ENCODE results near the gene PARD3. TPM values are rescaled to one million over a fixed set of nuclear protein-coding genes. Genes with fewer than 3 reads are reported as not detected.

Gene PARD3
- total RNA-seq, 1 donor from 2014 or later, result 88.7 TPM

DNA sequence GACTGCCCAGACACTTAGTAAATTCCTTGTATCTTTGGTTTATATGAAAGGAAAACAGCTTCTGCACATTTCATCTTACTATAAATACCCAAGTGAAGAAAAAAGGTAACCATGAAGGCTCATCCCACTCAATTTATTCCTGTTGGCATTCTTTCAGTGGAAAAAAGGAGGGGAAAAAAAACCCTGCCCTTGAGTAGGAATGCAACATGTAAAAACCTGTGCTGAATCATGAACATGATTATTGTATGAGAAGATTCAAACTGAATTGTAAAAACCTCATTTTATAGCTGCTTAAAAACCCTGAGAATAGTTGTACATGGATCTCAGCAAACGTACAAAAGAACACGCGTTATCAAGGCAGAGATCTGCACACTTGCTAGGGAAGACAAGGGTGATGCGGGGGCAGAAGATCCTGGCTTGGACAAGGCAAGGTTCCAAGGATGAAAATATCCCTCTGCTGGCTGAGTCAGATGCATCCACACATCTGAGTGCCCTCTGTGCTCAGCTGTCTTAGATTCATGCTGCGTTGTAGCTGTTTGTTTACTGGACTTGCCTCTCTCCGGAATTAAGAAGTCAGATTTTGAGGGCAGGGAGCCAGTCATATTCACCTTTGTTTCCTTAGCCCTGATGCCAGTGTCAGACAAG lies 658.2 kb downstream of the PARD3 start:
- Histone ChIP-seq H3K9me3 (ENCODE audit: control insufficient read depth in 3 of 3, low read length in 3 of 3) (no peaks in the 10 kb centered on the region), H3K36me3 (ENCODE audit: control insufficient read depth in 3 of 3, insufficient read depth in 3 of 3, low read length in 3 of 3) (no peaks in the 10 kb centered on the region), H3K9ac (ENCODE audit: low read depth in 1 of 3, low read length in 3 of 3) (no peak overlapping the region), H3K27ac (ENCODE audit: low read depth, low read length) (no peak overlapping the region), H3K27me3 (ENCODE audit: control insufficient read depth in 3 of 3, insufficient read depth in 3 of 3, low read length in 3 of 3) (no peaks in the 10 kb centered on the region), H3K4me1 (ENCODE audit: control insufficient read depth in 3 of 3, insufficient read depth in 3 of 3, low read length in 3 of 3) (no peaks in the 10 kb centered on the region), H3K4me3 (ENCODE audit: low read length in 3 of 3) (no peak overlapping the region)

DNA sequence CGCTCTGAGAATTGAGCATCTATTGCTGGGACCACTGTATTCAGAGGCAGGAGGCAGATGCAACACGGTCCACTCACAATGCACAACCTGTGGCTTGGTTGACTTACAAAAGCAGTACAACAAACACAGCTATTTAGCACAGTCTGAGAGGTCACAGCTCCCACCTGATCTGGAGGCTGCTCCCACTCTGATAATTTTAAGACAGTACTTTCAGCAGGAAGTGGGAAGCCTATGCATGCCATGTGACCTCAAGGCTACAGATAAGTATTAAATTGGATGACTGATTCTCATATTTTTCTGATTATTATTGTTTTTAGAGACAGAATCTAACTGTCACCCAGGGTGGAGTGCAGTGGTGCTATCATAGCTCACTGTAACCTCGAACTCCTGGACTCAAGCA lies 659.3 kb downstream of the PARD3 start:
- H3K27ac ChIP-seq (ENCODE audit: low read depth, low read length), result no peak overlapping the region
- H3K4me1 ChIP-seq (ENCODE audit: control insufficient read depth in 3 of 3, insufficient read depth in 3 of 3, low read length in 3 of 3), result no peaks in the 10 kb centered on the region
- no peaks in the 10 kb centered on the region for H3K9me3 ChIP-seq (ENCODE audit: control insufficient read depth in 3 of 3, low read length in 3 of 3)
- H3K9ac ChIP-seq (ENCODE audit: low read depth in 1 of 3, low read length in 3 of 3), result no peak overlapping the region
- H3K36me3 ChIP-seq (ENCODE audit: control insufficient read depth in 3 of 3, insufficient read depth in 3 of 3, low read length in 3 of 3), result no peaks in the 10 kb centered on the region
- H3K4me3 ChIP-seq (ENCODE audit: low read length in 3 of 3), result no peak overlapping the region
- H3K27me3 ChIP-seq (ENCODE audit: control insufficient read depth in 3 of 3, insufficient read depth in 3 of 3, low read length in 3 of 3), result no peaks in the 10 kb centered on the region

DNA sequence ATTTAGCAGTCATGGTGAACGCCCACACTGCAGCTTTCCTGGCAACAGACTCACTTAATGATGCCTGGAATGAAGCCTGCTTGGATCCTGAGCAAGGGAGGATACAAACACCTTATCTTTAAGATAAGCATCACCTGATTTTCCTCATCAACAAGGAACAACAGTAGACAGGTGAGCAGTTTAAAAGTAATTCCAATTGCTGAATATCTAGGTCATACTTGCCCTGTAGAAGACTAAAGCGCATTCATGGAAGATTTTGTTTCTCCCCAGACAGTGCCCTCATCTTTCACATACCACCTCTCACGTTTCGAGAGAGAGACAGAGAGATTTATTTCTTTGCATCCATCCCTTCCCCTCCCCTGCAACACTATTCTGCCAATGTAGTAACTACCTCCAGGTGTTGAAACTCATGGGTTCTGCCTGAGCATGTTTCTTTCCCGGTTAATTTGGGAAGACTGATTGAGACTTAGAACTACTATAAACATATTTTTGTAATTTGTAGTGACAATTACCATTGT lies 660.7 kb downstream of the PARD3 start:
- H3K4me1 ChIP-seq (ENCODE audit: control insufficient read depth in 3 of 3, insufficient read depth in 3 of 3, low read length in 3 of 3), result no peaks in the 10 kb centered on the region
- H3K9ac ChIP-seq (ENCODE audit: low read depth in 1 of 3, low read length in 3 of 3), result no peak overlapping the region
- H3K9me3 ChIP-seq (ENCODE audit: control insufficient read depth in 3 of 3, low read length in 3 of 3), result no peaks in the 10 kb centered on the region
- H3K36me3 ChIP-seq (ENCODE audit: control insufficient read depth in 3 of 3, insufficient read depth in 3 of 3, low read length in 3 of 3), result no peaks in the 10 kb centered on the region
- no peaks in the 10 kb centered on the region for H3K27me3 ChIP-seq (ENCODE audit: control insufficient read depth in 3 of 3, insufficient read depth in 3 of 3, low read length in 3 of 3)
- no peak overlapping the region for H3K4me3 ChIP-seq (ENCODE audit: low read length in 3 of 3)
- no peak overlapping the region for H3K27ac ChIP-seq (ENCODE audit: low read depth, low read length)

DNA sequence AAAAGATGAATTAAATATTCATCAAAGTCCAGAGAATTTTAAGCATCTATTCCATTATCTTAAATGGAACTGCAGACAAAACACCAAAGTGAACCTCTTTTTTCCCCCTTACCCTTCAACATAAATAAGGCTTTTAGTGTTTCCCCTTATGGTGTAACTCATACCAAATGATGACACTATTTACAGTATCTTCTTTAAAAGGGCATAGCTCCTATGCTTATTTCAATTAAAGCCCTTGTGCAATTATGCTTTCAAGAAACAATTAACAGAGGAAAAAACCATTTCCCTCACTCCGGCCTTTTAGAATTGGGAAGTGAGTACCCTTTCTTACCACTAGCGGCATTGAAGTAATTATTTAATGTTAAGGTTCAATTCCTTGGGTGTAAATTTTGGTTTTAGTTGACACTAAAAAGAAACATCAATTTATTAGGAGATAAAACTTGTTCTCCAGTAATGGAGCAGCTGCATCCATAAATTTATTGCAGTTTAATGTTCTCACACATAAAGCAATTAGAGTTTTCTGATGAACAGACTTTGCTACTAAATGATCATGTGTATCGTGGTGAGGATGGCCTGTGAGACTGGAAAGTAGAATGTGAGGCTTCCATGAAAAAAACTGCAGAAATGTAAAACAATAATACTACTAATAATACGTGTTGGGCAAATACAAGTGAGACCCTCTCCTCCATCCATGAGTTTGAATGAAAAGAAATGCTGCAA lies 661.3 kb downstream of the PARD3 start:
- H3K4me1 ChIP-seq (ENCODE audit: control insufficient read depth in 3 of 3, insufficient read depth in 3 of 3, low read length in 3 of 3), result no peaks in the 10 kb centered on the region
- no peak overlapping the region for H3K27ac ChIP-seq (ENCODE audit: low read depth, low read length)
- H3K4me3 ChIP-seq (ENCODE audit: low read length in 3 of 3), result no peak overlapping the region
- no peaks in the 10 kb centered on the region for H3K36me3 ChIP-seq (ENCODE audit: control insufficient read depth in 3 of 3, insufficient read depth in 3 of 3, low read length in 3 of 3)
- no peaks in the 10 kb centered on the region for H3K27me3 ChIP-seq (ENCODE audit: control insufficient read depth in 3 of 3, insufficient read depth in 3 of 3, low read length in 3 of 3)
- H3K9ac ChIP-seq (ENCODE audit: low read depth in 1 of 3, low read length in 3 of 3), result no peak overlapping the region
- no peaks in the 10 kb centered on the region for H3K9me3 ChIP-seq (ENCODE audit: control insufficient read depth in 3 of 3, low read length in 3 of 3)

DNA sequence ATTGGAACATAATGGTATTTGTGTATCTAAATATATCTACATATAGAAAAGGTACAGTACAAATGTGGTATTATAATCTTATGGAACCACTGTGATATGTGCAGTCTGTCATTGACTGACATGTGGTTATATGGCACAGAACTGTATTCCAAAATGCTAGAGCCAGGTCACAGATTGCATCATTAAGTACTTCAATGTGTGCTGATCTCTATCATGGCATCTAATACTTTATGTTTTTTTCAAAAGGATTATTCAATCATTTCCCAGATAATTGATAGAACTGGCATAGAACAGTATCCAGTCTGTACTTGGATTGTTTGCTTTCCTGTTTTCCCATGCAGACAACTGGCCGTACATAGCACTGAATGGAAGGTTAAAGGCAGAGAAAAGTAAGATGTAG lies 662.7 kb downstream of the PARD3 start:
- no peaks in the 10 kb centered on the region for H3K36me3 ChIP-seq (ENCODE audit: control insufficient read depth in 3 of 3, insufficient read depth in 3 of 3, low read length in 3 of 3)
- H3K27me3 ChIP-seq (ENCODE audit: control insufficient read depth in 3 of 3, insufficient read depth in 3 of 3, low read length in 3 of 3), result no peaks in the 10 kb centered on the region
- H3K9ac ChIP-seq (ENCODE audit: low read depth in 1 of 3, low read length in 3 of 3), result no peak overlapping the region
- no peak overlapping the region for H3K27ac ChIP-seq (ENCODE audit: low read depth, low read length)
- H3K9me3 ChIP-seq (ENCODE audit: control insufficient read depth in 3 of 3, low read length in 3 of 3), result no peaks in the 10 kb centered on the region
- no peak overlapping the region for H3K4me3 ChIP-seq (ENCODE audit: low read length in 3 of 3)
- H3K4me1 ChIP-seq (ENCODE audit: control insufficient read depth in 3 of 3, insufficient read depth in 3 of 3, low read length in 3 of 3), result no peaks in the 10 kb centered on the region

DNA sequence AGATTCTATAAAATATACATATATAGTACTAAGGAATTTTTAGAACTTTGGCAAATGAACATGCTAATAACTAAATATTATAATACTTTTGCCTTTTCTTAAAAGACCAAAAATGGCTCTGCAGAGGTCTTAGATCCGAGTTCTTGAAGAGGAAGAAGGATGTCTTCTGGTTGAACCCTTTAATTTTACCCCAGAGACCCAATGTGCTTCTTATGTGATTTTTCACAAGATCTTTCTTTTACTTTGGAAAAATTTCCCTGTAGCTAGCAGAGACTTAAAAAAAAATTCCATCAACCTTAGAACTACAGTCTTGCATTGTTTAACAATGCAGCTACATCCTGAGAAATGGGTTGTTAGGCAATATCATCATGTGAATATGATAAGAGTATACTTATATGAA lies 663.2 kb downstream of the PARD3 start:
- H3K36me3 ChIP-seq (ENCODE audit: control insufficient read depth in 3 of 3, insufficient read depth in 3 of 3, low read length in 3 of 3), result no peaks in the 10 kb centered on the region
- H3K9ac ChIP-seq (ENCODE audit: low read depth in 1 of 3, low read length in 3 of 3), result no peak overlapping the region
- H3K4me3 ChIP-seq (ENCODE audit: low read length in 3 of 3), result no peak overlapping the region
- H3K27me3 ChIP-seq (ENCODE audit: control insufficient read depth in 3 of 3, insufficient read depth in 3 of 3, low read length in 3 of 3), result no peaks in the 10 kb centered on the region
- H3K4me1 ChIP-seq (ENCODE audit: control insufficient read depth in 3 of 3, insufficient read depth in 3 of 3, low read length in 3 of 3), result no peaks in the 10 kb centered on the region
- H3K9me3 ChIP-seq (ENCODE audit: control insufficient read depth in 3 of 3, low read length in 3 of 3), result no peaks in the 10 kb centered on the region
- no peak overlapping the region for H3K27ac ChIP-seq (ENCODE audit: low read depth, low read length)

DNA sequence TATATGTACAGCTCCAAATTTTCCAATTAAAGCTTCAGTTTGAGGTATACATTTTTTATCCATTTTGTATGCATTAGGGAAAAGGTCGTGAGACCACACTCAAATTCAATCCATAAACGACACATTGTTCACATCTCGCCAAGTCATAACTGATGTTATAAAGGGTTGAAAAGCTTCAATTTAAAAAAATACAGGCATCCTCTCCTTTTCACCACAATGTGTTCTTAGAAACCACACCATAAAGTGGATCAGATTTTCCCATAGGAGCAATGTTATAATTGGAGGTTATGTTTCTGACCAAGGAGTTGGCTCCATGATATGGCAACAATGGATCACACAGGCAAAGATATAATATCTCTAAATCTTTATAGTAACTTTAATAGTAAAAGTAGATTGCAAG lies 663.6 kb downstream of the PARD3 start:
- no peak overlapping the region for H3K4me3 ChIP-seq (ENCODE audit: low read length in 3 of 3)
- H3K9me3 ChIP-seq (ENCODE audit: control insufficient read depth in 3 of 3, low read length in 3 of 3), result no peaks in the 10 kb centered on the region
- H3K27ac ChIP-seq (ENCODE audit: low read depth, low read length), result no peak overlapping the region

DNA sequence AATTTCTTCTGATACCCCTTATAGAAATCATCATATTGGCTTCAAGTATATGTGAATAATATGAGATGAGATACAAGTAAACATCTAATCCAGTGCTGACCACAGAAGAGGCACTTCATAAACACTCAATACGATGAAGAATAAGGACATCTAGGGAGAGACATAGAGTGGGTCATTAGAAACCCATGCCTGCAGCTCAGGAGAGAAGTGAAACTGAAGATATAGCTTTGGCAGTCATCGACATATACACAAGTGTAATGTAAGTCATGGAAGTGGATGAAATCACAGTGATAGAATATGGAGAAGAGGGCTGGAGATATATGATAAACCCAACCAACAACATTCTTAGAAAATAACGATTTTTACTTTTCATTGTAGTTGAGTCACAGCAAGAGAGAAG lies 665.0 kb downstream of the PARD3 start:
- Histone ChIP-seq H3K27ac (ENCODE audit: low read depth, low read length) (no peak overlapping the region), H3K4me3 (ENCODE audit: low read length in 3 of 3) (no peak overlapping the region), H3K4me1 (ENCODE audit: control insufficient read depth in 3 of 3, insufficient read depth in 3 of 3, low read length in 3 of 3) (no peaks in the 10 kb centered on the region), H3K9ac (ENCODE audit: low read depth in 1 of 3, low read length in 3 of 3) (no peak overlapping the region), H3K9me3 (ENCODE audit: control insufficient read depth in 3 of 3, low read length in 3 of 3) (no peaks in the 10 kb centered on the region), H3K36me3 (ENCODE audit: control insufficient read depth in 3 of 3, insufficient read depth in 3 of 3, low read length in 3 of 3) (no peaks in the 10 kb centered on the region), H3K27me3 (ENCODE audit: control insufficient read depth in 3 of 3, insufficient read depth in 3 of 3, low read length in 3 of 3) (no peaks in the 10 kb centered on the region)

More for the DNA sequence above, 663.6 kb downstream of the PARD3 start:
- H3K27me3 ChIP-seq (ENCODE audit: control insufficient read depth in 3 of 3, insufficient read depth in 3 of 3, low read length in 3 of 3), result no peaks in the 10 kb centered on the region
- no peaks in the 10 kb centered on the region for H3K36me3 ChIP-seq (ENCODE audit: control insufficient read depth in 3 of 3, insufficient read depth in 3 of 3, low read length in 3 of 3)
- no peaks in the 10 kb centered on the region for H3K4me1 ChIP-seq (ENCODE audit: control insufficient read depth in 3 of 3, insufficient read depth in 3 of 3, low read length in 3 of 3)
- H3K9ac ChIP-seq (ENCODE audit: low read depth in 1 of 3, low read length in 3 of 3), result no peak overlapping the region

DNA sequence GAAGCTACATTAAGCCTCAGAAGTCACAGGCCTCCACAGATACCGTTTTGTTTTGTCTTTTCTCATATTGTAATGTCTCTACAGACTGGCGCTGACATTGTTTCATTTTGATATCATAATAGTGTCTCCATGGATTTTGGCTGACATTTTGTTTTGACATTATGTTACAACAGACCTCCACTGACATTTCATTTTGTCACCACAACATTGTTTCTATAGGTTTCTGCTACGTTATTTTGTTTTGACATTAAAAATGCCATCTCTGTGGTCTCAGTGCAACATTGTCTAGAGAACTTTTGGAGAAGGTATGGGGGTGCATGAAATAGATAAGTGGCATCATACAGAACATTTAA lies 666.8 kb downstream of the PARD3 start:
- no peaks in the 10 kb centered on the region for H3K27me3 ChIP-seq (ENCODE audit: control insufficient read depth in 3 of 3, insufficient read depth in 3 of 3, low read length in 3 of 3)
- no peak overlapping the region for H3K9ac ChIP-seq (ENCODE audit: low read depth in 1 of 3, low read length in 3 of 3)
- H3K9me3 ChIP-seq (ENCODE audit: control insufficient read depth in 3 of 3, low read length in 3 of 3), result no peaks in the 10 kb centered on the region
- no peaks in the 10 kb centered on the region for H3K36me3 ChIP-seq (ENCODE audit: control insufficient read depth in 3 of 3, insufficient read depth in 3 of 3, low read length in 3 of 3)
- no peak overlapping the region for H3K4me3 ChIP-seq (ENCODE audit: low read length in 3 of 3)
- no peak overlapping the region for H3K27ac ChIP-seq (ENCODE audit: low read depth, low read length)
- no peaks in the 10 kb centered on the region for H3K4me1 ChIP-seq (ENCODE audit: control insufficient read depth in 3 of 3, insufficient read depth in 3 of 3, low read length in 3 of 3)

DNA sequence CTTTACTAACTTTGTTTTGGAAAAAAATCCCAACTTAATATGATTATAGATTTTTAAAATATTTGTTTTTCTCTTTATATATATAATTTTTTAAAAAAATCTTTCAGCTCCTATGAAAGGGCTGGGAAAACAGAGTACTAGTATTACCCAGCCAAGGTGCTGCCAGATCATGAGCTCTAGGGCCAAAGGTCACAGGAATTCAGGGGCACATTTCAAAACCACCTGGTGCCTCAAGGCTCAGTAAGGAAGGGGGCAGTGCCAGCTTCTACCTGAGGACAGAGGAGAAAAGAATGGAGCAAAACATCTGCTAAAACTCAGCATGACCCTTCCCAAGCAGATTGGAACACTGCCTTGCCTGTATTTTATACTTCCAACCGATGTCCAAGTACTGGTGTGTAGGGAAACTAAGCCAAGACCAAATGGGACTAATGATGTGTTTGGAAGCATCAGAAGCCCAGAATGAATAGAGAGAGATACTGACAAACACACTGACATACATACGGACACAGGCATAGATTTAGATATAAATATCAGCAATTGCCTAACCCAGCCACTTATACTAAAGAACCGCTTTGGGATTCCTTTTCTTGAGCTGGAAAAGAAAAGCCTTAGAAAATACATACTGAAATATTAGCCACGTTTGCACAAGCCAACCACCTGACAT lies 667.3 kb downstream of the PARD3 start:
- Histone ChIP-seq H3K36me3 (ENCODE audit: control insufficient read depth in 3 of 3, insufficient read depth in 3 of 3, low read length in 3 of 3) (no peaks in the 10 kb centered on the region), H3K27ac (ENCODE audit: low read depth, low read length) (no peak overlapping the region), H3K4me3 (ENCODE audit: low read length in 3 of 3) (no peak overlapping the region), H3K9me3 (ENCODE audit: control insufficient read depth in 3 of 3, low read length in 3 of 3) (no peaks in the 10 kb centered on the region), H3K27me3 (ENCODE audit: control insufficient read depth in 3 of 3, insufficient read depth in 3 of 3, low read length in 3 of 3) (no peaks in the 10 kb centered on the region), H3K9ac (ENCODE audit: low read depth in 1 of 3, low read length in 3 of 3) (no peak overlapping the region), H3K4me1 (ENCODE audit: control insufficient read depth in 3 of 3, insufficient read depth in 3 of 3, low read length in 3 of 3) (no peaks in the 10 kb centered on the region)

Measured in skeletal muscle tissue (tissue), 4 donors.